GM12874 (cell line): ENCODE results near the gene ZNF624.

ENCODE experiments used
- CTCF ChIP-seq: IDR thresholded peaks from 2 replicates; pipeline ENCODE4 v1.5.1; 2011; ENCODE audit warnings: low read depth, mild to moderate bottlenecking, control low read depth, low read length, moderate library complexity; ENCODE audit not compliant: insufficient read depth

The ZNF624 gene

GRCh38 chr17:16589097-16589969 lies 64.3 kb downstream of the ZNF624 start:
- TF ChIP-seq CTCF, result peak; percentile 99

- no peak for TF ChIP-seq CTCF
These were observed 67.9 kb downstream of the ZNF624 start for GRCh38 chr17:16585796-16586195.

GRCh38 chr17:16584273-16584995 lies 69.2 kb downstream of the ZNF624 start:
- TF ChIP-seq CTCF, result peak; percentile 62

DNA sequence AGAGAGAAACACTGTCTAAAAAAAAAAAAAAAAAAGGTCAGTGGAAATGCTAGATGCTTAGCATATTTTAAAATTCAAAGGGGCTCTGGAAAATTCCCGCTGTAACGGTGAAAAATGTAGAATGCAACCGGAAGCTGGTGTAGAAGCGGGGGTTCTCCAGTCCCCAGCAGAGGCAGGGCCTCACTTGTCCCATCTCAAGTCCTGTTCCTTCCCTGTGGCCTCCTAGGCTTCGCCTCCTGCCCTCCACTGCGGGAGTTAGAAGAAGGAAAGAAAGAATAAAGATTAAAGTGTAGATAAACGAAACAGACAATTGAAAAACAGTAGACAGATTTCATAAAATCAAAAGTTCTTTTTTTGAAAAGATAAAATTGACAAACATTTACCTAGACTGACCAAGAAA lies 69.9 kb downstream of the ZNF624 start:
- no peak for TF ChIP-seq CTCF

DNA sequence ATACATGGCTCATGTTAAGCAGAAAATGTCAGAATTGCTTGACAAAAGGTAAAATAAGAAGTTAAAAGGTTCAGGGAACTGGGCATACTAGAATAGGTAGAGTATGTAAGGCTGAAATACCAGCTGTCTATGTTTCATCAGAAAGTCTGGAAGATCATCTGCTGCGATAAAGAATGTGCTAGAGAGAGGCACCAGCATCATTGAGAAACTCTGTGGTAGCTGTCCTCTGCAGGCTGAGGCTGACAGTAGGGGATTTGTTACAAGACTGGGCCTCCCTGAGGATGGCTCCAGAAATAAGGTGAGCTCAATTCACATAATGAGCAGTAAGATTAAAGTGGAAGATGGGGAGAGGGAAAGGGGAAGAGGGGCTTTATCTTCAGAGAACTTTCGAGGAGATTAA lies 80.2 kb downstream of the ZNF624 start:
- TF ChIP-seq CTCF, result no peak
